NT2/D1 (cell line): ENCODE measurements around the gene HBQ1.

Experiments
- SUZ12 ChIP-seq: IDR thresholded peaks from 2 replicates; pipeline ENCODE4 v1.6.1; 2011; ENCODE audit not compliant: insufficient read length, insufficient read depth; ENCODE audit errors: extremely low read depth
- YY1 ChIP-seq: IDR thresholded peaks from 2 replicates; pipeline ENCODE4 v1.6.1; 2011; ENCODE audit not compliant: insufficient read length, insufficient read depth
- ZNF274 ChIP-seq: IDR thresholded peaks from 2 replicates; pipeline ENCODE4 v1.6.1; 2011; ENCODE audit warnings: mild to moderate bottlenecking, low read depth, low read length

- TF ChIP-seq SUZ12: peak; percentile 75
- no peak for TF ChIP-seq YY1
- TF ChIP-seq ZNF274: no peak
Measured at GRCh38 chr16:165539-166374, 14.5 kb upstream of the HBQ1 start, which contains the start of gene HBM.
